HEK293 (cell line): Measurements from ENCODE around the gene KLK6.

Experiments used
- CTCF ChIP-seq: fragments of 450-650 bp; formaldehyde crosslinking; IDR thresholded peaks from 2 replicates; pipeline ENCODE4 v1.5.1; 2016; ENCODE audit warnings: missing biosample characterization, missing genetic modification characterization
- PBX3 ChIP-seq: sonication (generic); formaldehyde crosslinking; IDR thresholded peaks from 2 replicates; pipeline ENCODE4 v1.8.1; 2022; ENCODE audit warnings: mild to moderate bottlenecking, moderate library complexity, missing genetic modification reagents
- REST ChIP-seq: fragments of 450-650 bp; formaldehyde crosslinking; IDR thresholded peaks from 2 replicates; pipeline ENCODE4 v1.5.1; 2016; ENCODE audit warnings: missing biosample characterization, missing genetic modification characterization
- YY1 ChIP-seq: fragments of 450-650 bp; formaldehyde crosslinking; IDR thresholded peaks from 2 replicates; pipeline ENCODE4 v1.5.1; 2018; ENCODE audit warnings: missing biosample characterization, missing genetic modification characterization
- ZBTB11 ChIP-seq: fragments of 450-650 bp; formaldehyde crosslinking; conservative IDR thresholded peaks from 2 replicates; pipeline ENCODE4 v1.5.1; 2016; ENCODE audit warnings: low read depth, missing biosample characterization, missing genetic modification characterization
- ZNF239 ChIP-seq: fragments of 450-650 bp; formaldehyde crosslinking; IDR thresholded peaks from 2 replicates; pipeline ENCODE4 v1.5.1; 2016; ENCODE audit warnings: missing biosample characterization, missing genetic modification characterization
- ZNF248 ChIP-seq: fragments of 450-650 bp; formaldehyde crosslinking; IDR thresholded peaks from 2 replicates; pipeline ENCODE4 v1.5.1; 2017; ENCODE audit warnings: missing biosample characterization, missing genetic modification characterization
- ZNF416 ChIP-seq: fragments of 450-650 bp; formaldehyde crosslinking; IDR thresholded peaks from 2 replicates; pipeline ENCODE4 v1.5.1; 2016; ENCODE audit warnings: missing biosample characterization, missing genetic modification characterization
- ZNF645 ChIP-seq: fragments of 450-650 bp; formaldehyde crosslinking; IDR thresholded peaks from 2 replicates; pipeline ENCODE4; 2016; ENCODE audit warnings: missing biosample characterization, missing genetic modification characterization

GRCh38 chr19:51010066-51010795 lies 40.8 kb upstream of the KLK6 start:
- TF ChIP-seq REST (tag by site-specific recombination), result no peak
- TF ChIP-seq CTCF, result no peak
- no peak for TF ChIP-seq YY1 (tag by site-specific recombination)
- no peak for TF ChIP-seq PBX3 (CRISPR knock-in tag)
- no peak for TF ChIP-seq ZNF645 (tag by site-specific recombination)
- no peak for TF ChIP-seq ZNF248 (tag by site-specific recombination)
- TF ChIP-seq ZNF239 (tag by site-specific recombination), result no peak
- TF ChIP-seq ZBTB11 (tag by site-specific recombination), result no peak
- TF ChIP-seq ZNF416 (tag by site-specific recombination), result no peak
